ENCODE results near the gene TTC24.
A peak's percentile ranks its signal among the peaks of the same experiment; 100 is the strongest.
"Not testable (repeated sequence)": the region's sequence is repeated elsewhere in the genome, so short reads cannot be mapped to it uniquely, and the experiment has no call there.

The TTC24 gene

DNA sequence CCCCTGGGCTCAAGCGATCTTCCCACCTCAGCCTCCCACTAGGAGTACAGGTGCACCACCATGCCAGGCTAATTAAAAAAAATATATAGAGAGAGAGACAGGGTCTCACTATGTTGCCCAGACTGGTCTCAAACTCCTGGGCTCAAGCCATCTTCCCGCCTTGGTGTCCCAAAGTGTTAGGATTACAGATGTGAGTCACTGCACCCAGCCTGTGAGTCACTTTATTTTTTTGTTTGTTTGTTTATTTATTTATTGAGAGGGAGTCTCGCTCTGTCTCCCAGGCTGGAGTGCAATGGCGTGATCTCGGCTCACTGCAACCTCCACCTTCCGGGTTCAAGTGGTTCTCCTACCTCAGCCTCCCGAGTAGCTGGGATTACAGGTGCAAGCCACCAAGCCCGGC lies 8.4 kb downstream of the TTC24 start:
- DNase-seq (ENCODE audit: low read depth): not testable (repeated sequence)

DNA sequence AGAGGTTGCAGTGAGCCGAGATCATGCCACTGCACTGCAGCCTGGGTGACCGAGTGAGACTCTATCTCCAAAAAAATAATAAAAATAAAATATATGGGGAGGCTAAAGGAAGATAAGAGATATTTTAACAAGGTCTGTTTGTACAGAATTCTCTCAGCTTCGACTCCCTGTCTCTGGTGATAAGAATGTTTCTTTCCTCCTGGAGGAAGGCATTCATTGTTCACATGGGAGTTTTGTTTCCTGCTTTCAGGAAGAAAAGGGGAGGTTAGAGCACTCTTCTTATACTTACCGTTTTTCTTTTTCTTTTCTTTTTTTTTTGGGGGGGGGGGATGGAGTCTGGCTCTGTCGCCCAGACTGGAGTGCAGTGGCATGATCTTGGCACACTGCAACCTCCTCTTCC lies 10.0 kb downstream of the TTC24 start:
- no peak for DNase-seq (ENCODE audit: low read depth)

DNA sequence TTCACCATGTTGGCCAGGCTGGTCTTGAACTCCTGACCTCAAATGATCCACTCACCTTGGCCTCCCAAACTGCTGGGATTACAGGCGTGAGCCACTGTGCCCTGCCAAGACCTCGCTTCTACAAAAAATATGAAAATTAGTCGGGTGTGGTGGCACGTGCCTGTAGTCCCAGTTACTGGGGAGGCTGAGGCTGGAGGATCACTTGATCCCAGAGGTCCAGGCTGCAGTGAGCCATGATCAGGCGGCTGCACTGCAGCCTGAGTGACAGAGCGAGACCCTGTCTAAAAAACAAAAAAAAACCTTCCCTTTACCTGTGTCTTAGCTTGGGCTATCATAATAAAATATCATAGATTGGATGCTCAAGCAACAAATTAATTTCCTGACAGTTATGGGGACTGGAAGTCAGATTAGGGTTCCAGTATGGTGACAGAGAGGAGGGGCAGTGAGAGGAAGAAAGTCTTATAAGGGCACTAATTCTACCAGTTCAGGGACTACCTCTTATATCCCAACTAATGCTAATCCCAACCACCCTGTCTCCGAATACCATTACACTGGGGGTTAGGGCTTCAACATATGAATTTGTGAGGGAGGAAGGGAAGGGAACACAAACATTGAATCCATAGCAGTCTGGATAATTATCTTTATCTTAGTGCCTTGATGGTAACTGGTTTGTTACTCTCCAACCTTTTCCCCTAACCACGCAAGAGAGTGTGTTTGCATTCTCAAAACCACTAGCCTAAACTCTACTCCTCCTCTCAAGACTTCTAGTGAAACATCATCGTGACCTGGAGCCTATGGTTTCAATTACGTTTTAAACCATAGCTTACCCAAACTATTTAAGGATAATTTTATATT lies 11.0 kb downstream of the TTC24 start:
- no peak for DNase-seq (ENCODE audit: low read depth)

DNA sequence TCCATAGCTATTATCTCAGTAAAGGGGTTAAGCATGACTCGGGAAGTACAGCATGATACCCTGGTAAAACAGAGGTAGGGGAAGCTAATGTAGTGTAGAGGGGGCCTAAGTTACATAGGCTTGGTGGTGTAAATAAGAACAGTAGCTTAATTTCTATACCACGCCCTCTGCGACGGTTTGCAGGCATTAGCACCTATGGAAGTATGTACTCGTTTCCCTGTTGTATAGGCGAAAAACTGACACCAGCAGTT lies 11.6 kb downstream of the TTC24 start:
- no peak for DNase-seq (ENCODE audit: low read depth)

DNA sequence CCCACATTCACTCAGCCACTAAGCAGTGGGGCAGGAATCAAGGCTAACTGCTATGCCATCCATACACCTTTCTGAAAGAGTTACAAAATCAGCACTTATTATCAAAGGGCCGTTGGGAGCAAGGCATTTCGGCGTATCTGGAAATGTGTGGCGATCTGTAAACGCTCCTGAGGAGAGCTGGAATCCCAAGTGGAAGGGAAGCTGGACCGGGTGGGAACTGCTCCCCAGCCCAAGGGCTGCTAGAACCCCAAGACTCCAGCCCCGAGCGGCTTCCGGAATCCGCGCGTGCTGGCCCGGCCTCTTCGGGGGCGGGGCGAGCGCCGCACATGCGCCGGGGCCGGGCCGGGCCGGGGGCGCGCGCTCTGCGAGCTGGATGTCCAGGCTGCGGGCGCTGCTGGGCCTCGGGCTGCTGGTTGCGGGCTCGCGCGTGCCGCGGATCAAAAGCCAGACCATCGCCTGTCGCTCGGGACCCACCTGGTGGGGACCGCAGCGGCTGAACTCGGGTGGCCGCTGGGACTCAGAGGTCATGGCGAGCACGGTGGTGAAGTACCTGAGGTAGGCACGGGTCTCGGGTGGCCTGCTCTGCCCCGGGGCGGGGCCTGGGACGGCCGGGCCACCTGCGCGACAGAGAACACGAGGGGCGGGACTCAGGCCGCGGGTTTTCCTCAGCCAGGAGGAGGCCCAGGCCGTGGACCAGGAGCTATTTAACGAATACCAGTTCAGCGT lies 12.1 kb downstream of the TTC24 start, which contains the start of gene NAXE:
Gene NAXE (plus strand): TSS at position 345 of the 726 bp plus-strand sequence. CDS start 29 bp downstream, at position 374.
- DNase-seq (ENCODE audit: low read depth): no peak

DNA sequence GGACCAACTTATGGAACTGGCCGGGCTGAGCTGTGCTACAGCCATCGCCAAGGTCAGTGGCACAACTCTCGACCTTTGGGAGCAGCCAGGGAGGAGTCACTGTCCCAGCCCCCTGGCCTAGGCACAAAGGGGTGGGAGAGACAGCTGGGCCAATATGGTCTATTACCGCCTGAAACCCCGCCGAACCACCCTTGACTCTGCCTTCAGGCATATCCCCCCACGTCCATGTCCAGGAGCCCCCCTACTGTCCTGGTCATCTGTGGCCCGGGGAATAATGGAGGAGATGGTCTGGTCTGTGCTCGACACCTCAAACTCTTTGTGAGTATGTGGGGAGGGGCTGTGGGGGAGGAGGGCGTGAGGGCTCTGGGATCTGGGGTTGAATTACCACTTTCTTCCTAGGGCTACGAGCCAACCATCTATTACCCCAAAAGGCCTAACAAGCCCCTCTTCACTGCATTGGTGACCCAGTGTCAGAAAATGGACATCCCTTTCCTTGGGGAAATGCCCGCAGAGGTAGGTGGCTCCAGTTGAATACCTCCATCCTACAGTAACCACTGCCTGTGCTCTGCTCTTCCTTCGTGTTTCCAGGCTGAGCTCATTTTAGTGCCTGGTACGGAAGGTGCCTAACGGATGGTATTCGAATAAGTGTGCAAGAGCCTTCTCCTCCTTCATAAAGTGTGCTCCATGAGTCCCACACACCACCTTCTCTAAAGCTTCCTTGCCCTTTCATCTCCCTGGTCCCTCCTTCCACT lies 12.8 kb downstream of the TTC24 start:
- no peak for DNase-seq (ENCODE audit: low read depth)

DNA sequence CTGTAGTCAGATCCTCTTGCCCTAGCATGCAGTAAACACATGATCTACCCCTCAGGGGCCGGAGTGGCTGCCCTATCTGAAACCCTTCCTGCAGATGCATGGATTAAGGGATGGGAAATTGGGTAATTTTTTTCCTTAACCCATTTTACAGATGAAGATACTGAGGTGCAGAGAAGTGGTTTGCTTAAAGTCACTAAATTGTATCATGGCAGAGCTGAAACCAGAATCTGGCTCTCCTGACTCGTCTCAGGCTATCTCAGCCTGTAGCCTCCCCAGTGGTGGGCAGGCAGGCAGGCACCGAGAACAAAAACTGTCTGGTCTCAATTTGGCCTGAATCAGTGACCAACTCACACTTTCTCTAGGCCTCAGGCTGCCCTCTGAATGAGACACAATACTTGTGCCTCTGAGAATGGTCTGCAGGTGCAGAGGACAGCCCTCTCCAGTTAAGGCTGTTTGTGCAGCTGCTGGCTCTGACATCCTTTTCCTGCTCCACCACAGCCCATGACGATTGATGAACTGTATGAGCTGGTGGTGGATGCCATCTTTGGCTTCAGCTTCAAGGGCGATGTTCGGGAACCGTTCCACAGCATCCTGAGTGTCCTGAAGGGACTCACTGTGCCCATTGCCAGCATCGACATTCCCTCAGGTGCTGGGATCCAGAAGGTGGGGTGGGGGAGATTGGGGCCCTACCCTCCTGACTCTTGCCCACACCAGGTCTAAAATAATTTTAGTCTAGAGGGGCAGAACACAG lies 13.6 kb downstream of the TTC24 start:
- no peak for DNase-seq (ENCODE audit: low read depth)

DNA sequence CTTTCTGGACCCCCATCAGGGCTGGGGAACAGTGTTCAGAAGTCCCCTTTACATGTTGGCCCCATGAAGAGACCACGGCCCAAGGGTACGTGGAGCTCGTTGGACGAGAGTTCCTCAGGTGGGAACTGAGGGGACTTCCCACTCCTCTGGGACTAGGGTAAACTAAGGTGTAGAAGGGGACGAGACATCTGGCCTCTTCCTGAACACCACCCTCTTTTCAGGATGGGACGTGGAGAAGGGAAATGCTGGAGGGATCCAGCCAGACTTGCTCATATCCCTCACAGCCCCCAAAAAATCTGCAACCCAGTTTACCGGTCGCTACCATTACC lies 14.1 kb downstream of the TTC24 start:
- DNase-seq (ENCODE audit: low read depth): no peak

DNA sequence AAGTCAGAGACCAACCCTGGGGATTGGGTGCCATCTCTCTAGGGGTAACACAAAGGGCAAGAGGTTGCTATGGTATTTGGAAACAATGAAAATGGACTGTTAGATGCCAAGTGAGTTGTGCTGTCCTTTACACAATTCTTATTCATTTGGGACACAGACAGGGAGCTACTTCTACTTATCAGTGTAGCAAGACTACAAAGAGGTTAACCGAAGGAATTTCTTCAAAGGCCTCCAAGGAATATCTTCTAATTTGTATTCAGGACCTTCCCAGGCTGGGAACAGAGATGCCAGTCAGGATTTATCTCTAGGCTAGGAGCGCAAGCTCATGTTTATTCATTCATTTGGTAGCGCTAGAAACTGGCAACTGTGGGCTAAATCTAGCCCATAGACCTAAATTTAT lies 14.7 kb downstream of the TTC24 start:
- no peak for DNase-seq (ENCODE audit: low read depth)

DNA sequence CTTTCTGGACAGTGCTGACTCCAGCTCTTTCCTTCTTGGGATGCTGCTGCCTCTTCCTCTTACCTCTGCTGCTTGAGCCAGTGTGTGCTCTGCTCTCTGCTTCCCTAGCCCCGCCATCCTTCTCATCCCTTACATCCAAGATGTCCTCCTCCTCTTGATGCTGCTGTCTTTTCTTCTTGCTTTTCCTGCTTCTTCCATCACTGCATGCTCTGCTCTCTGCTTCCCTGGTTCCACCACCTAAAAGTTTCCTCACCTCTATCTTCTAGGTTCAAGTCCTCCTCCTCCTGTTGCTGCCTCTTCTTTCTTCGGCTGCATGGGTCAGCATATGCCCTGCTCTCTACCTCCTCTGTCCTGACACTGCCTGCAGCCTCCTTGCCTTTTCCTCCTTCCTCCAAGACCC lies 15.5 kb downstream of the TTC24 start:
- no peak for DNase-seq (ENCODE audit: low read depth)

DNA sequence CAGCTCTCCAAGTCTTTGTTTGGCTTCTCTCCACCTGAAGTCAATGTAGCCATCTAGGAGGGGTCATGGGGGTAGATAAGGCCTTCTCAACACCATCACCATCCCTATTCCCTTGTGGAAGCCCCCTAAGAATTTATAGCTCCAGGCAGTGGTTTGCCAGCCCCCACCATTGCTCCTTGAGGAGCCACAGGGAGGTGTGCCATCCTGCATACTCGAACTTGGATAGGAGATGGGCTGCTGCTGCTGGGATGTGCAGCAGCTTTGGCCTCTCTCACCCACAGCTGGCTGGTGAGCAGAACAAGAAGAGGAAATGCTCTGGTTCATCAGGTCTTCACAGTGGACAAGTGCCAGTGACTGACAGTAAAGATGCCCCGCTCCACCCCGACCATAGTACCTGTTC lies 16.9 kb downstream of the TTC24 start:
- no peak for DNase-seq (ENCODE audit: low read depth)

DNA sequence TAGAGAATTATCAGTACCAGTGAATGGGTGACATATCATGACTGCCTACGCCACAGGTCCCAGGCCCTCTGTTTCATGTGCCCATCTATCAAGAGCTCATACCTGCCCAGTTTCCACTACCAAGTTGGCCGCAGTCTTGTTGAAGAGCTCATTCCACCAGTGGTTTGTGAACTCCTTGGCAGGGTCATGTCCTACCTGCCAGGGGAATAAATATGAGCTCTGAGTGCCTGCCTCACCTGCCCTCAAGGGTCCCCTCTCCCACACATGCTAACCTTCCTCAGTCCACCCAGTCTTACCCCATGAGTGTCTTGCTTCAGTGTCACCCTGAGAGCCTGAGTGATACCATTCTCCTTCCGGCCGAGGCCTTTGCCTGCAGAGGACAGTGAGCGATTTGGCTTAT lies 18.6 kb downstream of the TTC24 start:
- DNase-seq (ENCODE audit: low read depth): no peak

DNA sequence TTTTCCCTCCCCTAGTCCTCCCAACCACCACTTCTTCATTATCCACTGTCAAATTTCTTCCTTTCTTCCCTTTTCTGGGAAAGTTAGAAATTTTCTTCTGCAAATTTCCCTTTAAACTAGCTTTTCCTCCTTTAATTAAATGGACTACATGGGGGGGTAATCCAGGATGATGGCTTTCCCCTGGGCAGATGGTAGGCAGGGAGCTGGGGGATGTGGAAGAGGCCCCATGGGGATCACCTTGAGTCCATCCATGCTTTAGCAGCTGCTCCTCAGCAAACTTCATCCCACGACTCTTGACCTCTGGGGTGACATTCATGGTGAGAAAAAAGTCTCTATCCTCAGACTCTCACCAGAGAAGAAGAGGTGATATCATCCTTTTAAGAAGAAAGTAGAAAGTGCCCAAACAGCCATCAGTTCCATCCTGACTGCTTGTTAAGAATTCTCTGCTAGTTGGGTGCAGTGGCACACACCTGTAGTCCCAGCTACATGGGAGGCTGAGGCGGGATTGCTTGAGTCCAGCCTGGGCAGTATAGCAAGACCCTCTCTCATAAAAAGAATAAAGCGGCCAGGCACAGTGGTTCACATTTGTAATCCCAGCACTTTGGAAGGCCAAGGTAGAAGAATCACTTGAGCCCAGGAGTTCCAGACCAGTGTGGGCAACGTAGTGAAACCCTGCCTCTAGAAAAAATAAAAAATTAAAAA lies 19.4 kb downstream of the TTC24 start:
- DNase-seq (ENCODE audit: low read depth): no peak

DNA sequence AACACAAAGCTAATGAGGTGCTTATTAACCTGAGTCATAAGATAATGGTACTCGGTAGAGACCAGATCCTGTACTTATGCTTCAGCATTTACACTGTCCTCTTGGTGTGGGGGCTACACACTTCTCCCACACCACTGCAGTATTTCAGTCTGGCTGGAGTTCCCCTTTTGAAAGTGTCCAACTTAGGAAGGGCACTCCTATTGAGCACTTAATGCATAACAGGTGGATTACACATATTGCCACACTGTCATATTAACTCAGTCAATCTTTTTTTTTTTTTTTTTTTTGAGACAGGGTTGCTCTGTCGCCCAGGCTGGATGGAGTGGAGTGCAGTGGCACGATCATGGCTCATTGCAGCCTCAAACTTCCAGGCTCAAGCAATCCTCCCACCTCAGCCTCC lies 20.3 kb downstream of the TTC24 start:
- no peak for DNase-seq (ENCODE audit: low read depth)

DNA sequence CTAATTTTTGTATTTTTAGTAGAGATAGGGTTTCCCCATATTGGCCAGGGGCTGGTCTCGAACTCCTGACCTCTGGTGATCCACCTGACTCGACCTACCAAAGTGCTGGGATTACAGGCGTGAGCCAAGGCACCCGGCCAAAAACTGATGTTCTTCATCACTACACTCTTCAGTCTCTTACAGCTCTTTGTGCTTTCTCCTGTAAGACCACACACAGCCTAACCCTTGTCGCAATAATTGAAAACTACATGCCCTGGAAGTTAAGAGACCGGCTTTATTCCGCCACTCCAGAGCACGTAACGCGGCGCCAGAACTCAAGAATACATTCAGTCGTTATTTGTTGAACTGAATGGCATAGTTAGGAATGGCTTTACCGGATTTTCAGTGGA lies 21.2 kb downstream of the TTC24 start:
- no peak for DNase-seq (ENCODE audit: low read depth)

DNA sequence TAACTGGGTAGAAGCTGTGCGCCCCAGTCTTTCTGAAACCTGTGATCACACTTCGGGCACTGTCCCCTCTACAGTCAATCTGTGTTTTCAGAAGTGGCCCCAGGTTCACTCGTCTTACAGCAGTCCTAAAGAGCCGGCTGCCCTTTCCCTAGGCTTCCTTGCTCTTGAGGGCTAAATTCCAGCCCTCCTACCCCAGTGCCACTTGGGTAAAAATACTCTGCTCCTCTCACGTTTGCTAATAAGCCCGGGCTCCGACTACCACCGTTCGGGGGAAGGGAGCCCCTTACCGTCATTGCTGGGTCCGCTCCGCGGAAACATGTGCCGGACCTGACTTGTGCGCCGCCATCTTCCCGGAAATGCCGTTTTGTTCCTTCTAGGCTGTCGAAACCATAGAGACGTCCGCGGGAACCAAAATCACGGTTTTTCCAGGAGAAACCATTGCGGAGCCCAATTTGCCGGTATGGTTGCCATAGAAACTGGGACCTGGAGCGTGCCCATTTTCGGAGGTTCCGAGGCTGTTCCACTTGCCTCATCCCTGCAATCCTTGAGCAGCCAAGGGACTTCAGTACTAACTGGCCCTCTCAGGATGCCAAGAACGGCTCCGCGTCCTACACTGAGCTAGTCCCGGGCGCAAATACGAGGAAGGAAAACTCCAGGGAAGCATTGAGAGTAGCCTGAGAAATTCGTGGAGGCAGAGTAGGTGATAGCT lies 21.8 kb downstream of the TTC24 start, which contains the start of gene GPATCH4:
Gene GPATCH4 (minus strand): TSS at position 358 of the 709 bp plus-strand sequence.
- peak; percentile 80 for DNase-seq (ENCODE audit: low read depth)

DNA sequence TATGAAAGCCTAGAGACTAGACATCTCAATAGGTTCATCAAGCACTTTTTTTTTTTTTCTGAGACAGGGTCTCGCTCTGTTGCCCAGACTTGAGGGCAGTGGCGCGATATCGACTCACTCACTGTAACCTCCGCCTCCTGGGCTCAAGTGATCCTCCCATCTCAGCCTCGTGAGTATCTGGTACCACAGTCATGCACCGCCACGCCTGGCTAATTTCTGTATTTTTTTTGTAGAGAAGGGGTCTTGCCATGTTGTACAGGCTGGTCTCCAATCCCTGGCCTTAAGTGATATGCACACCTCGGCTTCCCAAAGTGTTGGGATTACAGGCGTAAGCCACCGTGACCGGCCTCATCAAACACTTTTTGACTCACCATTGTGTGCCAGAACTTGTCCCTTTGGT lies 22.4 kb downstream of the TTC24 start:
- DNase-seq (ENCODE audit: low read depth): no peak

DNA sequence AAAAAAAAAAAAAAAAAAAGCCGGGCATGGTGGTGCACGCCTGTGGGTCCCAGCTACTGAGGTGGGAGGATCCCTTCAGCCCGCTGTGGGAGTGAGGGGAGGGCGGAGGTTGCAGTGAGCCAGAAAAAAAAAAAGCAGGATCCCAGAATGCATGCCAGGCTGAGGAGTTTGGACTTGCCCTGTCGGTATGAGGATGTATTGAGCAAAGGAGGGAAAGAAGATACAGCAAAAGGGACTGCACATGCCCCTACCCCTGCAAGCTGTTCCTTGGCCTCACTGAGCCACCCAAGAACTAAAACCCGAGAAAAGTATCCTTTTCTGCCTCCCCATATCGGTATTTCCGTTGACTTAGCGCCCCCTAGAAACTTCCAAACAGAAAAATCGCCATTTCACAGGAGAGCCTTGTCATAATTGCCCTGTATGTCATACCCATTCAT lies 23.1 kb downstream of the TTC24 start:
- no peak for DNase-seq (ENCODE audit: low read depth)

DNA sequence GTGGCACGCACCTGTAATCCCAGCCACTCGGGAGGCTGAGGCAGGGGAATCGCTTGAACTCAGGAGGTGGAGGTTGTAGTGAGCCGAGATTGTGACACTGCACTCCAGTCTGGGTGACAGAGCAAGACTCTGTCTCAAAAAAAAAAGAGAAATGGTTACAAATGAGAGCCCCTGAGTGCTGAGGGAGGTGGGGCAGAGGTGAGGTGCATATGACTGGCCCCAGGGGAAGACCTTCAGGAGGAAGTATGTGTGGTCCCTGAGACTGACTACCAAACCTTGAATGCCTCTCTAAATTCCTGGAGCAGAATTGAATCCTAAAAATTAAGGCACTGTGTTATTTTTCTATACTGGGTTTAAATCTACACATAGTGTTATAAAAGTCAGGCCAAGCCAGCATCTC lies 27.8 kb downstream of the TTC24 start:
- DNase-seq (ENCODE audit: low read depth): not testable (repeated sequence)

DNA sequence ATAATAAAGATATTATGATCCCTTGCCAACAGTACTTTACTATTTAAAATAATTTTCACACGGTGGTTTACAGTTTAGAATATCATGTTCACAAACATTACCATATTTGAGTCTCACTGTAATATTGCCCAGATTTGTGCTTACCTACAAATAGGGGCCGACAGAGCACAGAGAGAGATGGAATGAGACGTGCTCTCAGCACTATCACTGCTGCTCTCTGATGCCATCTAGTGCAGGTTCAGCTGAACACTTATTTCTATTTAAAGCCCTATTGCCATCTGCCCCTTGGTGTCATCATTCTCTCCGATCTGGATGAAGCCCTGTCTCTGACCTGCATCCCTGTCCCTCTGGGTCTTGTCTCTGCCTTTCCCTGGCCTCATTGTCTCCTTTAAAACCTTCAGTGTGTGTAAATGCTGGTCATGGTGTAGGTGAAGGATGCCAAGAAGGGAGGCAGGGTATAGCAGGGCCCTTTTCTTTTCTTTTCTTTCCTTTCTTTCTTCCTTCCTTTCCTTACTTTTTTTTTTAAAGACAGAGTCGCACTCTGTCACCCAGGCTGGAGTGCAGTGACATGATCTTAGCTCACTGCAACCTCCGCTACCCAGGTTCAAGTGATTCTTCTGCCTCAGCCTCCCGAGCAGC lies 28.6 kb downstream of the TTC24 start:
- no peak for DNase-seq (ENCODE audit: low read depth)

DNA sequence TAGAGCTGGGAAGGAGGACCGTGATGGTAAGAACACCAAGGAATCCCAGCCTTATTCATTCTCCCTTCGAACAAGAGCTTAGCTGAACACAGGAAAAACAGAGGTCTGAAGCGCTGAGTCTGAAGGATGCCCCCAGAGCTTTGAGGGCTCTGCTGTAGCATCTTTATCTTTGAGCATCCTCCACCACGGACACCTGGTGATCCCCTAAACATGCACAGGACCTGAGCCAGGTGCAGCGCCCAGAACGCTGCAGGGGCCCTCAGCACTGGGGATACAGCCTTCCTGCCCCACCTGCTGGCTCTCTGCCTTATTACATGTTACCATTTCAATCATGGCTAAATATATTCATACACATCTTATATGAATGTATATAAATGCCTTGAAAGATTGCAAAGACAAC lies 29.5 kb downstream of the TTC24 start:
- no peak for DNase-seq (ENCODE audit: low read depth)
